Measurements from ENCODE around the gene POU2F3.

GRCh38 chr11:120271672-120272071 is 31.7 kb downstream of the POU2F3 start:
- TF ChIP-seq CTCF (IDR thresholded peaks at IDR 0.05), result no peak
- TF ChIP-seq POLR2A (IDR thresholded peaks at IDR 0.05), result no peak

Measured in heart left ventricle (tissue), 13 donors.